Myocyte (in vitro differentiated cells): ENCODE measurements around the gene TMEM201. TPM values are rescaled to one million over a fixed set of nuclear protein-coding genes. Genes with fewer than 3 reads are reported as not detected.
"Not testable (repeated sequence)": the region's sequence is repeated elsewhere in the genome, so short reads cannot be mapped to it uniquely, and the experiment has no call there.

Experiments
- DNase-seq: peaks from one replicate; pipeline ENCODE4 v3.0.0-alpha.2; 2012; ENCODE audit warnings: low read depth
- polyA plus RNA-seq: library from polyadenylated mRNA; unstranded; fragments of >200 nt; gene quantifications from one replicate; pipeline ENCODE4 v1.2.1, GENCODE V29; 2012; ENCODE audit warnings: missing spikeins
- total RNA-seq: library from RNA; depleted of rRNA; stranded (reverse); fragments of >200 nt; gene quantifications from 2 replicates; pipeline ENCODE4 v1.2.3, GENCODE V29; 2014

Gene TMEM201
- 7.1 and 9.7 TPM in 2 replicates for total RNA-seq
- polyA plus RNA-seq = 7.8 TPM

- peak; percentile 94 for DNase-seq
Observed at GRCh38 chr1:9588551-9589143, at the start of gene TMEM201. TMEM201 (plus strand) TSS chr1:9588911; CDS start chr1:9588931, 20 bp downstream.

- peak; percentile 98 for DNase-seq
Observed at GRCh38 chr1:9539165-9539828, 49.4 kb upstream of the TMEM201 start, which contains the start of gene SLC25A33. SLC25A33 (plus strand) TSS chr1:9539465; CDS start chr1:9539692, 227 bp downstream.

GRCh38 chr1:9539829-9540550 is 48.7 kb upstream of the TMEM201 start:
- DNase-seq = peak; percentile 54

GRCh38 chr1:9542430-9542829 is 46.3 kb upstream of the TMEM201 start:
- DNase-seq = peak; percentile 9

GRCh38 chr1:9544926-9545325 is 43.8 kb upstream of the TMEM201 start:
- DNase-seq = no peak

- no peak for DNase-seq
Observed at GRCh38 chr1:9549955-9550546, 38.7 kb upstream of the TMEM201 start.

GRCh38 chr1:9551984-9552383 is 36.7 kb upstream of the TMEM201 start:
- DNase-seq = no peak

- DNase-seq = no peak
Observed at GRCh38 chr1:9553736-9554144, 35.0 kb upstream of the TMEM201 start.

GRCh38 chr1:9555942-9556341 is 32.8 kb upstream of the TMEM201 start:
- no peak for DNase-seq

- no peak for DNase-seq
Observed at GRCh38 chr1:9557624-9558023, 31.1 kb upstream of the TMEM201 start.

GRCh38 chr1:9558271-9558945 is 30.3 kb upstream of the TMEM201 start:
- no peak for DNase-seq

GRCh38 chr1:9558946-9559545 is 29.7 kb upstream of the TMEM201 start:
- DNase-seq = no peak

- no peak for DNase-seq
Observed at GRCh38 chr1:9559673-9560072, 29.0 kb upstream of the TMEM201 start.

- not testable (repeated sequence) for DNase-seq
Observed at GRCh38 chr1:9560090-9560489, 28.6 kb upstream of the TMEM201 start.

GRCh38 chr1:9561429-9561828 is 27.3 kb upstream of the TMEM201 start:
- peak; percentile 65 for DNase-seq

- DNase-seq = no peak
Observed at GRCh38 chr1:9569267-9569666, 19.4 kb upstream of the TMEM201 start.

- DNase-seq = not testable (repeated sequence)
Observed at GRCh38 chr1:9570886-9571529, 17.7 kb upstream of the TMEM201 start.

- DNase-seq = peak; percentile 70
Observed at GRCh38 chr1:9573723-9574122, 15.0 kb upstream of the TMEM201 start.

- DNase-seq = no peak
Observed at GRCh38 chr1:9575486-9575885, 13.2 kb upstream of the TMEM201 start.

GRCh38 chr1:9576903-9577302 is 11.8 kb upstream of the TMEM201 start:
- no peak for DNase-seq
